Measurements from ENCODE around the gene CDX1.
A peak's percentile ranks its signal among the peaks of the same experiment; 100 is the strongest.

The CDX1 gene

DNA sequence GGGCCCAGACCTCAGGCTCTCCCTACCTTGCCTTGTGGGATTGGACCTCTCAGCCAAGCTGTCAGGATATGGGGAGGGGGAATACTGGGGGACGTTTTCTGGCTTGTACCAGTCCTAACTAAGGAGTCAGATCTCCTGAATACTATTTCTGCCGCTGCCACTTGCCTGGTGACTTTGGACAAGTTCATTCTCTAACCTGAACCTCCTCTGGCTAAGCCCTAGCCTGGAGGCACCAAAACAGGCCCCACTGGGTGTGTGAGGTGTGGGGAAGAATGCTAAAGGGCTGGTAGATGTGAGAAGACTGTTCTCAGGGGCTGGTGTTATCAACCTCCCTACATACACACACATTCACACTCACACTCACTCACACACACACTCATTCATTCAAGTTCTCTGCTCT, 24.4 kb downstream of the CDX1 start:
- intact Hi-C loops (cut with DNase I): no loop called here

DNA sequence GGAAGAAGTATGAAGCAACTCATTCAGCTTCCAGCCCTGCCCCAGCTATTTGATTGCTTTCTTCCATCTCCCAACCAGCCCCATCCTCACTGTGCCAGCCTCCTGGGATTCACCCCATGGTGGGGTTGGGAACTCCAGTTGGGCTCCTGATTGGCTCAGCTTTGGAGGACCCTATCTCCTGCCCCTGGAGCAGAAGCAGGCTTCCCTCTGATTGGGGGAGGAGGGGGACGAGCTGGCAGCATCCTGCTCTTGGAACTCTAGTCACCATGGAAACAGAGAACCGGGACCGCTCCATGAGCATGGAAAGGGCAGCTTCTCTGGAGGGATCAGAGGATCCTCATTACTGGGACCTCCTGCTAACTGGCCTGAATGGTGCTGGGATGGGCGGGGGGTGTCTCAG, 25.9 kb downstream of the CDX1 start:
- intact Hi-C loops (cut with DNase I): no loop called here
- DNase-seq: peak in 31 of 42 donors; percentile 7 to 72 (median 34)

More for the DNA sequence above, 24.4 kb downstream of the CDX1 start:
- no peak for DNase-seq

DNA sequence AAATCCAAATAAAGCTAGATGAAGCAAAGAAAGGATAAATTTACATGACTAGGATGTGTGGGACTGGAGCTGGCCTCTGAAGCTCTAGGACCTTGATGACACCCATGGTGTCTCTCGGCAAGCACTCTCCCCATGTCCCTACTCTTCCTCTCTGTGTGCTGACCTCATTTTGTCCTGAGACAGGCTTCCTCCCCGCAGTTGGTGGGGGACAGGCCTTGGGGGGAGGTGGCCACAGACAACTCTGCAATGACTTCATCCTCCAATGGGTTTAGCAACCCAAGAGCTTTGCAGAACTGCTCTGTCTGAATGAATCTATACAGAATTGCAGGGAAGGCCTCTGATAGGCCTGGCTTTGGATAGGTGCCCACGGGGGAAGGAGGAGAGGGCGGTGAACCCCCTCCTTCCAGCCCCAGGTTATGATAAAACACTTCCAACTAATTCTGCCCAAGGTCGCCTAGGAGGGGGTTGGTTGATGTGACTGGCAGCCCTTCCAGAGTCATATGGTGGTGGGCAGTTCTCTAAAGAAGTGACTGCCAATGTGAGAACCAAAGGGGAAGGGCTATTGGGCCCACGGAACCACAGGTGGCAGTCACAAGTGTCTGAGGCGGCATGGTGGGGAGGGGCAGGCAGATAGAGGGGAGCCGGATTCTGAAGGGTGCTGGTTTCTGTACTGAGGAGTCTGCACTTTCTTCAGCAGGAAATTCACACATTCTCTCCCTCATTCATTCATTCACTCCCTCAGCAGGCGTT, 29.3 kb downstream of the CDX1 start:
- intact Hi-C loops (cut with DNase I): no loop called here
- DNase-seq: no peak

DNA sequence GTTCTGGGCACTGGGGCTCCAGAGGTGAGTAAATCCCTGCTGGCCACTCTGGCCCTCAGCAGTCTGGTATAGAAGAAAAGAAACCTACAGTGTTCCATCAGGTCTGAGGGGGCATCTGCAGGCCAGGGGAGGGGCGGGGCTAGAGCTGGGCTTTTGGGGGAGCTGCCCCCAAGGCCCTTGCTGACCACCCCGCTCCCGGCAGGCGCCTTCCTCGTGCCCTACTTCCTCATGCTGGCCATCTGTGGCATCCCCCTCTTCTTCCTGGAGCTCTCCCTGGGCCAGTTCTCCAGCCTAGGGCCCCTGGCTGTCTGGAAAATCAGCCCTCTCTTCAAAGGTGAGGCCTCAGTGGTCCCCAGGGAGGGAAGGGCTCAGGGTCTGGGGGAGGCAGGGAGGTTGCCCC, 29.9 kb downstream of the CDX1 start:
- intact Hi-C loops (cut with DNase I): no loop called here
- peak in 6 of 42 donors; percentile 8 to 52 (median 14) for DNase-seq

DNA sequence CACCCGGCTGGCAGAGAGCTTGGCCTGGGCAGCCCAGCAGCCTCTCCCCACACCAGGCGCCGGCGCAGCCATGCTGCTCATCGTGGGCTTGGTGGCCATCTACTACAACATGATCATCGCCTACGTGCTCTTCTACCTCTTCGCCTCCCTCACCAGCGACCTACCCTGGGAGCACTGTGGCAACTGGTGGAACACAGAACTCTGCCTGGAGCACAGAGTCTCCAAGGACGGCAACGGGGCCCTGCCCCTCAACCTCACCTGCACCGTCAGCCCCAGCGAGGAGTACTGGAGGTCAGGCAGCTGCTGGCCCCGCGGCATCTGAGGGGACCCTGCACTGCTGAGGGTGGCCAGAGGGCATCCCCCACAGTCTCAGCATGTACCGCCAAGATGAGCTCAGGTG, 30.4 kb downstream of the CDX1 start:
- intact Hi-C loops (cut with DNase I): no loop called here
- no peak for DNase-seq

- no peak for DNase-seq
- intact Hi-C loops (cut with DNase I): no loop called here
Measured at GRCh38 chr5:150197476-150197875, 30.9 kb downstream of the CDX1 start.

DNA sequence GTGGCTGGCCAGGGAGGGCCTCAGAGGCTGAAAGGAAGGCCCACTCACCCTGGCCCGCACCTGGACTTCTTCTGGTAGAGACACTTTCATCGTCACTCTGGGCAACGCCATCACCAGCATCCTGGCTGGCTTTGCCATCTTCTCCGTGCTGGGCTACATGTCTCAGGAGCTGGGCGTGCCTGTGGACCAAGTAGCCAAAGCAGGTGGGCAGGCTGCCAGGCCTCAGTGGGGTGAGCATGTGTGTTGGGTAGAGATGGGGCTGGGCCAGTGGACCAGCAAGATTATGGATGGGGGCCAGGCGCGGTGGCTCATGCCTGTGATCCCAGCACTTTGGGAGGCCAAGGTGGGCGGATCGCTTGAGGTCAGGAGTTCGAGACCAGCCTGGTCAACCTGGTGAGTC, 35.9 kb downstream of the CDX1 start:
- intact Hi-C loops (cut with DNase I): no loop called here
- DNase-seq: no peak

GRCh38 chr5:150203832-150204589, 37.4 kb downstream of the CDX1 start:
- DNase-seq: no peak
- intact Hi-C loops (cut with DNase I): no loop called here

- no peak for DNase-seq
- intact Hi-C loops (cut with DNase I): no loop called here
Measured at GRCh38 chr5:150204590-150204960, 38.0 kb downstream of the CDX1 start.

DNA sequence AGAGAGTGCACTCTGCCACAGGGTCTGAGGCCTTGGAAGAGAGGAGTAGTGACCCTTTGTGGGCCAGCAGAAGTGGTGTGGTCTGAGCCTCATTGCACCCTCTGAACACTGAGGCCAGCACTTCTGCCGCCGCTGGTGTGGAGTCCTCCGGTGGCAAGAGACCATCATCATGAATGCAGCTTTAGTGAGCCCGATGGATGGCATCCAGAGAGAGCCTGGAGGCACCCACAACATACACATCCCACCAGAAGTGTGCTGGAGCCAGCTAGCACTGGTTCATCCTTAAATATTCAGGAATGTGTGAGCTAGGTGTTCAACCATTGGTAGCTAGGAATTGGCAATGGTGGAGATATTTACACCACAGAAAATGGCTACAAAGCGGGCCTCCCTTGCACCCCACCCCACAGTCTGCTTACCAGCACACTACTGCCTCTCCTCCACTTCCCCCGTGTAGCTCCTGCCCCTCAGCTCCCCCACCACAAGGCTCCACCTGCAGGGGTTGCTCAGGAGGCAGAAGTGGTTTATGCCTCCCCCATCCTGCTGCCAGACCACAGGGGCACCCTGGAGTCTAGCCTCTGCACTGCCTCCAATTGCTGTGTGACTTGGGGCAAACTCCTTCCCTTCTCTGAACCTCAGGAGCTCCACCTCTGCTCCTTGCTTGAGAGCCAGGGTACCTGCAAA, 39.7 kb downstream of the CDX1 start:
- intact Hi-C loops (cut with DNase I): no loop called here
- DNase-seq: no peak

GRCh38 chr5:150206779-150207115, 40.2 kb downstream of the CDX1 start:
- intact Hi-C loops (cut with DNase I): no loop called here
- DNase-seq: no peak

GRCh38 chr5:150208187-150209098, 41.9 kb downstream of the CDX1 start:
- intact Hi-C loops (cut with DNase I): no loop called here

GRCh38 chr5:150209099-150209635, 42.6 kb downstream of the CDX1 start:
- DNase-seq: peak in 6 of 42 donors; percentile 12 to 54 (median 25)
- intact Hi-C loops (cut with DNase I): no loop called here

More at GRCh38 chr5:150208187-150209098, 41.9 kb downstream of the CDX1 start:
- DNase-seq: peak in 1 of 42 donors; percentile 36

DNA sequence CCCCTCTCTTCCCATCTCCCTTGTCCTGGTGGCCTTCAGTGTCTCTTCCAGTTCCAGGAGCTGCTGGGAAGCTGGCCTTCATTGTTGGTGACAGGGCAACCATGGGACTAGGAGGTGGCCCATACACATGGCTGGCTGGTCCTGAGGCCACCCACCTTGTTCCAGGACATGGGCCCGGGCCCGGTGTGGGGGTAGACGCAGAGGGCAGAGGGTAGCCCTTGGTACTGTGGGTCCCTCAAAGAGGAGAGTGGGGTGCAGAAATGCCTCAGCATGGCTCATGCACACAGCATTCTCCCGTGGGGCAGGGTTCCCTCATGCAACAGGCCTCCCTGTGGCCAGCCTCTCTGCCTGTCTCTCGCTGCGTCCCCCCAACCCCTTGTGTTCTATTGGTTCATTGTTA, 44.1 kb downstream of the CDX1 start:
- intact Hi-C loops (cut with DNase I): loop anchor here (5.0 to 10.0 kb wide), 2 partner anchors 43 to 376 kb away; partner anchors contain the start of gene CDX1
- DNase-seq: no peak

DNA sequence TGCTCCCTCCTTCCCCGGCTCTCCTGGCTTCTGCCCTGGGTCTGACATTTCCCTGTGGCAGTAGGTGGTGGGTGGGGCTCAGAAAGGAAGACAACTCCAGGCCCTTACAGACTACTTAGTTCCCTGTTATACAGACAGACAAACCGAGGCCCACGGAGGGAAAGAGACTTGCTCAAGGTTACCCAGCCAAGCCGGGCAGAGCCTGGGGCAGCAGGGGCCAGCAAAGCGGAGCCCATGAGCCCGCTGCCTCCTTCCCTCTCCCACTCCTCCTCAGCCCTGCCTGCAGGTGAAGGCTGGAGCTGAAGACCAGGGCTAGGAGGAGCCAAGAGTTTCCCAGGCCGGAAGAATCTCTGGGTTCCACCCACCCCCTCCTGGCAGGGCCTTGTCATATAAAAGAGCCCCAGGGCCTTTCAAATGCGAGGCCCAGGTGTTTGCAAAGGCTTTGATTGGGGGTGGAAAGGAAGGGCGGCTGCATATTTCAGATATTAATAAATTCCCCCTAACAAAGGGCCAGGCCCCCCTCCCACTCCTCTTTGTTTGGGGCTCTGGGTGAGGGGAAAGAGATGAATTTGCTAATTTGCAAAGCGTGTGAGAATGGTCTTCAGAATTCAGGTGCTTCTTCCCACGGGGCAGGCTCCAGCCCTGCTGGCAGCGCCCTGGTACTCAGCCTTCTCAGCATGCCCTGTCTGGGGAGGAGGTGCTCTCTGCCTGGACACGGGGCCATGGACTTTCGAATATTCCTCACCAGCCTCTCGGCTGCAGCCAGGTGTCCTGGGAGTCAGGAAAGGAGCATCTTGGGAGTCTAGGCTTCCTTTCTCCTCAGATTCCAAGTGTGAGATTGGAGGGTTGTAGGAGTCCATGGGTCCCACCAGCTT, 44.8 kb downstream of the CDX1 start:
- no peak for DNase-seq
- intact Hi-C loops (cut with DNase I): loop anchor here (5.0 to 10.0 kb wide), 2 partner anchors 44 to 377 kb away; partner anchors contain the start of gene CDX1

DNA sequence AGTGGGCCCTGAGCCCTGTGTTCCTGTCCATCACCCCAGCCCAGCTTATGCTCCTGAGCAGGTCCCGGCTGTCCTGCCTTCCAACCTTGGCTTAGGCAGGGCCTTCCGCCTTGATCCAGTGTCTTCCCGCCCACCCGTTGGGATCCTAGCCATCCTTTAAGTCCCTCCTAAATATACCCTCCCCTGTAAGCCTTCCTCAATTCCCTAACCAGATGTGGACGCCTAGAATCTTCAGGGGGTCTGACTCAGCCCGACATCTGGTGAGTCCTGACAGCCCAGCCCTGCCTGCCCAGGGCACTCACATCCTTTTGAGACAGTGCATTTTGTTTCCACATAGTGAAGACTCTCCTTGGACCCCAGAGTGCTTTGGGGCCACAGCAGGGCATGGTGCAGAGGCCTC, 47.0 kb downstream of the CDX1 start:
- no peak for DNase-seq
- intact Hi-C loops (cut with DNase I): loop anchor here (5.0 to 10.0 kb wide), 2 partner anchors 46 to 379 kb away; partner anchors contain the start of gene CDX1

GRCh38 chr5:150214289-150214688, 47.7 kb downstream of the CDX1 start:
- intact Hi-C loops (cut with DNase I): loop anchor here (5.0 to 10.0 kb wide), 2 partner anchors 47 to 379 kb away; partner anchors contain the start of gene CDX1
- DNase-seq: peak in 1 of 42 donors; percentile 16

Data from head of caudate nucleus (tissue), 42 donors.